ENCODE results near the gene CYP21A2.

The CYP21A2 gene

DNA sequence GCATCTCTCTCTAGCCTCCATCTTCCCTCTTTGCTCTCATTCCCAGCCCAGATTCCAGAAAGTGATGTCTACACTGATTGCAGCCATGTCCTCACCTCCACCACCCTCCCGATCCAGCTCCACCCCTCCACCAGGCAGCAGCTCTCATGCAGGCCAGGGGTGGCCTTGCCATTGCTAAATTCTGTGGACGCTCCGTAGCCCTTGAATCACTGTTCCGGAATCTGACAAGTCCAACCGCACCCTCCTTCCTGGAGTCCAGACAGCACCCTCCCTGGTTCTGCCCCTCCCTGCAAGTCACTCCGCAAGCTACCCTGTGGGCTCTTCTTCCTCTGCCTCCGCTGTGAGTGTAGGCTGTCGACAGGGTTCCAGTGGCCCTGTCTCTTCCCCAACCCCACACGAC is 44.7 kb downstream of the CYP21A2 start:
- no peak for DNase-seq (ENCODE audit: low read depth in 3 of 3)

DNA sequence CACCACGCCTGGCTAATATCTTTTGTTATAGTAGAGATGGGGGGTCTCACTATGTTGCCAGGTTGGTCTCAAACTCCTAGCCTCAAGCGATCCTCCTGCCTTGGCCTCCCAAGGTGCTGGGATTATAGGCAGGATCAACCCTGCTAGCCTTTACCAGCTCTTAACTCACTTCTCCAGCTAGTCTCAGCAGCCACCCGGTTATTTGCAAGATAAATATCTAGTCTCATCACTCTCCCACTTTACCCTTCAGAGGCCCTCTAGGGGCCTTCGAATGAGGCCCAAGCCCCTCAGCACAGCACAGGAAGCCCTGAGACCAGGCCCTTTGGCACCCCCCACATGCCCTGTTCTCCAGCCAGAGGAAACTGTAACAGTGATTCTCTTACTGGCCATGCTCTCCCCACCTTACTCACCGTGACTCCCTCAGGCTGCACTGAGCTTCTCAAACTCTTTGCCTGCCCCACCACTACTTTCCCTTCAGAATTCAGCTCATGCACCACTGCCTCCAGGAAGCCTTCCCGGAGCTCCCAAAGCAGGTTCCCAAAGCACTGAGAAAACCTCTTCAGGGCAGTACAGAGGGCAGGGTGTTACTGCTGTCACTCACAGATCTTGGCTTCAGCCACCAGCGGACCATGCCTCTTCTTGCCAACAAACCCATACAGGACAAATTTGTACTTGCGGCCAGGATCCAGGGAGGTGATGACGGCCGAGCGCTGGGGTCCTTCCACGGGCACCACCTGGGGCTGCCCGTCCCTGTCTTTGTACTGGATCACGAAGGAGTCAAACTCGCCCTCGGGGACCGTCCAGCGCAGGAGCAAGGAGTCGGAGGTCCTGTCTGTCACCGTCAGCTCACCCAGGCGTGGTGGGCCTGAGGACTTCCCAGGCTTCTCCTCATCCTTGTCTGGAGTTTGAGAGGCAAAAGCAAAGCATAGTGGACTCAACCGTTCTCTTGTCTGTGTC is 45.9 kb downstream of the CYP21A2 start:
- no peak for DNase-seq (ENCODE audit: low read depth in 3 of 3)

DNA sequence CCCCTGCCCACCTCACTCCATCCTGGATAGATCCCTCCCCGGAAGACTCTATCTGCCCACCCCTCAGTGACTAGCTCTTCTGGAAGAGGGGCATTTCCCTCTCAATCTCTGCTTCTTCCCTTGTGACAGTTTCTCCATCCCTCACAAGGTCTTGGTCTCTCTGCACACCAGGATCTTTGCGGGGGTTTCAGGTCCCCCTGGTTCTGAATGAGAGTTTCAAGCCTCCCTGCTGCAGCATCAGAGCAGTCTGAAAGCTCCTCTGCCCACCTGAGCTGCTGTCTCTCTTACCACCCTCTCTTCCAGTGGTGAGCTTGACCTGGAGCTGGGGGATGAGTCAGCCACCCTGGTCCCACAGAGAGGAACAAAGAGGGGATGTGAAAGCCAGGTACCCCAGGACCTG is 46.6 kb downstream of the CYP21A2 start:
- DNase-seq (ENCODE audit: low read depth in 3 of 3): no peak

DNA sequence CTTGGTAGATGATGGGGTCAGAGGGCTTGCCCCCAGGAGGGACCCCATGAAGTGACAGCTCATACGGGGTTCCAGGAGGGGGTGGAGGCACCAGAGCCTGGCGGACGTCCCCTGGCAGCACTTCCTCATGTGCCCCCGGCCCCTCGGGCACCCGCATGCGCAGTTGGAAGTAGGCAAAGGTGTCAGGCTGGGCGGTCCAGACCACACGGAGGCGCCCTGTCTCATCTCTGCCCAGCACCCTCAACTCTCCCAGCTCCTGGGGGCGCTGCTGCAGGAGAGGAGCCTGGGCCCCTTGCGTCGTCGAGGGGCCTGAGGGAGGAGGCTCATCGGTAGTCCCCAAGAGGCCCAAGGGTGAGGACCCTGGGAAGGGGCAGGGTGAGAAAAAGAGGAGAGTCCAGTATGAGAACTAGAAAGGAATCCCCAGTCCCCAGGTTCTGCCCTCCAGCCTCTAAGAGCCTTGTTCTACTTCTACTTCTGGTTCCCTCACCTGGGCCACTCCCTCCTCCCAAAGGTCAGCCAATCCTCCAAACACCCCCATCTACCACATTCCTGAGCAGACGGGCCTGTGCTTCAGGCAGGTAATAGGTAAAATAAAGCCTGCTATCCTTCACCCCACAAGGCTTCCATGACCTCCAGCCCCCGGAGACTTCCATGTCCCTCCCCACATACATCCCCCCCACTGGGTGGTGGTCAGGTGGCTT is 47.7 kb downstream of the CYP21A2 start:
- DNase-seq (ENCODE audit: low read depth in 3 of 3): no peak

DNA sequence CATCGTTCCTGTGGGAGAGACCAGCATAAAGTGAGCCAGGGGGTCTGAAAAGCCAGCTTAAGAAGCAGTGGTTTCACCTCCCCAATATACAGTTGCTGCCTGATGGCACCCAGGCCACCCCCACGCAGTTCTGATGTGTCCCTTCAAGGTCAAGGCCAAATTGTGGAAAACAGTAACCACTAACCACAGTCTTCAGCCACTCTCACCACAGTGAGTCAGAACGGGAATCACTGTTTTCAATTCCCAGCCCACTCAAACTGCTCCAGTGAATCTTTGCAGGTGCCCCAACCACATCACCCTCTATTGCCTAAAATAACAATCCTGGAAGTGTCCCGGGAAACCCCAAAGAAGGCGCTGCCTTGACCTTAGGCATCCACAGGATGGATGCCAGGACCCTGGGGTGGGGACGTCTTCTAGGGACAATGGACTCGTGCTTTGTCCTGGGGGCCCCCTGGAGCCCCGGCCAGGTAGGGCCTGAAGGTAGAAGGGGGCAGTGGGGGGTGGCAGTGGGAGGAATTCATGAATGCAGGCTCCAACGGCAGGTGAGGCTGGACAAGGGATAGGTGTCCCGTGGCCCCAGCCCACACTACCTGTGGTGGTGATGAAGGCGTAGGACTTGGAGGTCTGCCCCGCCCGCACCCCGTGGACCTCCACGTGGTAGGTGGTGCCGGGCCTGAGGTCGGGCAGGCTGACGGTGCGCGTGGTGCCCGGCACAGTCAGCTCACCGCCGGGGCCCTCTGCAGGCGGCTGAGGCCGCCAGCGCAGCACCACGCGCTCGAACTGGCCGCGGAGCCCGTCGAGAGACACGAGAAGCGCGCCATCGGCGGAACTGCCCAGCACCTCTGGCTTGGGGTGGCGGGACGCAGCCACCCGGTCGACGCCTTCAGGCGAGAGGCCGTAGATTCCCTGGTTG is 48.7 kb downstream of the CYP21A2 start:
- DNase-seq (ENCODE audit: low read depth in 3 of 3): no peak

DNA sequence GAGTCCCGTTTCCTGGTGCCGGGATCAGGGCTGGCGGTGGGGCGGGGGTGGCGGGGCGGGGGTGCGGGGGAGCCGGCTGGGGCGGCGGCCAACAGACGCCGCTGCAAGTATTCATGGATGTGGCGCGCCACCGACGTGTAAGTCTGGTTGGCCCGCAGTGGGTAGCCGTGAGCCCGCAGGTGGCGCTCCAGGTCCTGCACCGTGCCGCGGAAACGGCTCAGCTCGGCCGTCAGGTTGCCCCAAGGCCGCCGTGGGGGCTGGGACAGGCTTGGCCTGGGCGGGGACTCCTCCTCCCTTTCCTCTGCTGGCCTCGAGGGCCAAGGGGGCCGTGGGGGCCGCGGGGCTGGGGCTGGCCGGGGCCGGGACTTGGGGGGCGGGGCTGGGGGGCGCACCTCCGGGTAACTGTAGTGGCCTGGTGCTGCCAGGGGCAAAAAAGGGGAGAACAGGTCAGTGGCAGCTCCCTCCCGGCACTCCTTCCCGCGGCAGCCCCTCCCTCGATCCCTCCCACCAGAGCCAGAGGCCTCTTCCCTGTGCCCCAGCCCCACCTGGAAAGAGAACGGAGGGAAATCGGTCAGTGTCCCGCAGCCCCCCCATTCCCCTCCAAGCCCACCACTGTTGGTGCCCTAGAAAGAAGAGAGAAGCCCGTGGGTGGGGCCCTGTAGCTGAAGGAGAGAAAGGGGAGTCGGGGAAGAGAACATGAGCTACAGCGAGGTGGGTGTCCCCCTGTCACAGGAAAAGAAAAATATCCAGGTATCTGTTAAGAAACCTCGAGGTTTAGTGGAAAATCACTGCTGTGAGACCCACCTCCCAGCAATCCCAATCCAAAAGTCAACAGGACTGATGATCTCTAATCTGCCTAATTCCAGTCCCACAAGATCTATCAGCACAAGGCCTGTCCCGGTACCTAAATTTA is 49.6 kb downstream of the CYP21A2 start:
- peak; percentile 38 to 67 (median 65) for DNase-seq (ENCODE audit: low read depth in 3 of 3)

DNA sequence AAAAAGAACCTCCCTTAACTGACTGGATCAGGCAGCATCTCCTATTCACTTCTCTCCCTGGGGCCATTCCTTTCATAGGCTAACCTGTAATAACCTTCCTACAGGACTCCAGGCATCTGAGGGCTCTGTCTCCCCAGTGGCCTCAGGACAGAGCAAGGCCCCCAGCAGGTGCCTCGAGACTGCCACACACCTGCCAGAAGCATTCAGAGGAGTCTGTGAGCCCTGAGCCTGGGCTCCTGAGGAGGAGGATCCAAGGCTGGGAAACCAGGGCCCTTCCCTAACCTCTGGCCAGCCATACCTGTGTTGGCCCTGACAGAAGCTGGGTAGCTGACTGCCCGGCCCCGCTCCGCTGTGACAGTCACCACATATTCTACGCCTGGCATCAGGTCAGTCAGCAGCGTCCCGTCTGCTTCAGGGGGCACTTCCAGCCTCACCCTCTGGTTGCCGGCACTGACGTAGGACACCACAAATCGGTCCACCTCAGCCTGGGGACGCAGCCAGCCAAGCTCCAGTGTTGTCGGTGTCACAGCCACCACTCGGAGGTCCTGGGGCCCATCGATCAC is 50.4 kb downstream of the CYP21A2 start:
- DNase-seq (ENCODE audit: low read depth in 3 of 3): no peak

DNA sequence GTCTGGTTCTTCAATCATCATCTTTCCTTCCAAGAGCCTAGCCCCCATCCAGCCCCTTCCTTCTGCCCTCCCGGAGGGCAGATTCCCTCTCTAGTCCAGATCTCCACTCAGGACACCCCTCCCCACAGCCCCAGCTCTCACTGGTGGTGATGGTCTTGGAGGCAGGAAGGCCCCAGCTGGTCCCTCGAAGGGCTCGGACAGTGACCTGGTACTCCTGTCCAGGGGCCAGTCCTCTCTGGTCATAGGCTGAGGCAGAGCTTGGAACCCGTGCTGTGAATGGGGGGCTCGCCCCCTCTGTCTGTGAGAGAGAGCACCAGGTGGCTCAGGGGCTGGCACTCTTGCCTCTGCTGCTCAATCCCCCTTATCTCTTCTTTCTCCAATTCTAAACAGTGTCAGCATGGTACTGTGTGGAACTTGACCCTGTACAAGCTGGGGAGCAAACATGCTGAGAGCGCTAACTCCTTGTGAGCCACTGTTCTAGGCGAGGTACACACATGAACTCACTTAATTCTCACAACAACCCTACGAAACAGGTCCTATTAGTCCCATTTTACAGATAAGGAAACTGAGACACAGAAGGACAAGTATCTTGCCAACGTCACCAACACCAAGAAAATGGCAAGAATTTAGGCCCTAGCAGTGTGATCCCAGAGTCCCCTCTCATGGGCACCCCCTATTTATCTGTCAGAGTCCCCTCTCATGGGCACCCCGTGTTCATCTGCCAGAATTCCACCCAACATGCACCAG is 51.0 kb downstream of the CYP21A2 start:
- no peak for DNase-seq (ENCODE audit: low read depth in 3 of 3)
